Subcutaneous abdominal adipose tissue (tissue), 5 donors: ENCODE measurements around the gene LAMC3.

Experiments used
- H3K27ac ChIP-seq: one replicate; pipeline ENCODE4 v1.7.0; 2013; ENCODE audit warnings: low read depth, mild to moderate bottlenecking, inconsistent platforms, low read length, moderate library complexity
- H3K27me3 ChIP-seq, 5 donors: one replicate each; pipeline ENCODE4 v1.7.0; 2013; ENCODE audit warnings: low read length in 5 of 5, inconsistent platforms in 1 of 5; ENCODE audit not compliant: control insufficient read depth in 5 of 5, insufficient read depth in 4 of 5
- H3K36me3 ChIP-seq, 5 donors: one replicate each; pipeline ENCODE4 v1.7.0; 2013; ENCODE audit warnings: low read length in 5 of 5; ENCODE audit not compliant: control insufficient read depth in 5 of 5, insufficient read depth in 5 of 5
- H3K4me1 ChIP-seq, 5 donors: one replicate each; pipeline ENCODE4 v1.7.0; 2013; ENCODE audit warnings: low read length in 5 of 5, mild to moderate bottlenecking in 3 of 5, moderate library complexity in 1 of 5; ENCODE audit not compliant: control insufficient read depth in 5 of 5, insufficient read depth in 5 of 5
- H3K4me3 ChIP-seq, 5 donors: one replicate each; pipeline ENCODE4 v1.7.0; 2013; ENCODE audit warnings: low read length in 5 of 5, low read depth in 1 of 5
- H3K9ac ChIP-seq, 5 donors: one replicate each; pipeline ENCODE4 v1.7.0; 2013; ENCODE audit warnings: low read length in 5 of 5, mild to moderate bottlenecking in 4 of 5, moderate library complexity in 3 of 5
- H3K9me3 ChIP-seq, 5 donors: one replicate each; pipeline ENCODE4 v1.7.0; 2013; ENCODE audit warnings: low read length in 5 of 5; ENCODE audit not compliant: control insufficient read depth in 5 of 5
- donor health status: healthy.
- donor health status: healthy.
- donor health status: healthy.
- donor health status: healthy.
- donor health status: healthy.

The LAMC3 gene

GRCh38 chr9:131028221-131028884, 19.4 kb downstream of the LAMC3 start:
- H3K9me3 ChIP-seq = no peaks in the 10 kb centered on the region
- no peak overlapping the region for H3K9ac ChIP-seq
- no peaks in the 10 kb centered on the region for H3K36me3 ChIP-seq
- no peak overlapping the region for H3K4me3 ChIP-seq
- H3K27ac ChIP-seq = no peak overlapping the region
- H3K4me1 ChIP-seq = no peaks in the 10 kb centered on the region
- peaks cover 0 to 13% (median 8%) of the 10 kb centered on the region in 5 donors for H3K27me3 ChIP-seq

GRCh38 chr9:131028931-131029573, 20.1 kb downstream of the LAMC3 start:
- peaks cover 0 to 13% (median 13%) of the 10 kb centered on the region in 5 donors for H3K27me3 ChIP-seq
- H3K9me3 ChIP-seq = no peaks in the 10 kb centered on the region
- no peak overlapping the region for H3K4me3 ChIP-seq
- H3K4me1 ChIP-seq = no peaks in the 10 kb centered on the region
- no peak overlapping the region for H3K27ac ChIP-seq
- H3K9ac ChIP-seq = no peak overlapping the region
- H3K36me3 ChIP-seq = no peaks in the 10 kb centered on the region

DNA sequence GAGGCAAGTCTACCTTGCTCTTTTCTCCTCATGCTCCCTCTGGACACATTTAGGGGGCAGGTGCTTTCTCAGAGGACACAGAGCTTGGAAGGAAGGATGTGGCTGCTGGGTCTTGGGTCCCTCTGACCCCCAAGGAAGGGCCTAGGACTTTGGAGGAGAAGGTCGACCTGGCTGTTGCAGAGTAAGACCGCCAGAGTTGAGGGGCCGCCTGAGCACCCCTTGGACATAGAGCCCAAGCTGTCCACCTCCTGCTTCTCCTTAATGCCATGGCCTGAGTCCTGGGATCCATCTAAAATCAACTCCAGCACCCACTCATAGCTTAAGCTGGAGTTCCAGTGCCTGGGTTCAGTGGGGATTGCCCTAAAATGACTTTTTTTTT, 20.6 kb downstream of the LAMC3 start:
- Histone ChIP-seq H3K4me3 (no peak overlapping the region), H3K27ac (no peak overlapping the region), H3K36me3 (no peaks in the 10 kb centered on the region), H3K27me3 (peaks cover 0 to 17% (median 12%) of the 10 kb centered on the region in 5 donors), H3K4me1 (no peaks in the 10 kb centered on the region), H3K9ac (no peak overlapping the region), H3K9me3 (no peaks in the 10 kb centered on the region)

- H3K9ac ChIP-seq = no peak overlapping the region
- H3K4me1 ChIP-seq = no peaks in the 10 kb centered on the region
- H3K9me3 ChIP-seq = no peaks in the 10 kb centered on the region
- H3K27me3 ChIP-seq = peaks cover 0 to 15% (median 8%) of the 10 kb centered on the region in 5 donors
- H3K4me3 ChIP-seq = no peak overlapping the region
- H3K27ac ChIP-seq = no peak overlapping the region
- H3K36me3 ChIP-seq = no peaks in the 10 kb centered on the region
These were observed 21.4 kb downstream of the LAMC3 start for GRCh38 chr9:131030239-131031004.

DNA sequence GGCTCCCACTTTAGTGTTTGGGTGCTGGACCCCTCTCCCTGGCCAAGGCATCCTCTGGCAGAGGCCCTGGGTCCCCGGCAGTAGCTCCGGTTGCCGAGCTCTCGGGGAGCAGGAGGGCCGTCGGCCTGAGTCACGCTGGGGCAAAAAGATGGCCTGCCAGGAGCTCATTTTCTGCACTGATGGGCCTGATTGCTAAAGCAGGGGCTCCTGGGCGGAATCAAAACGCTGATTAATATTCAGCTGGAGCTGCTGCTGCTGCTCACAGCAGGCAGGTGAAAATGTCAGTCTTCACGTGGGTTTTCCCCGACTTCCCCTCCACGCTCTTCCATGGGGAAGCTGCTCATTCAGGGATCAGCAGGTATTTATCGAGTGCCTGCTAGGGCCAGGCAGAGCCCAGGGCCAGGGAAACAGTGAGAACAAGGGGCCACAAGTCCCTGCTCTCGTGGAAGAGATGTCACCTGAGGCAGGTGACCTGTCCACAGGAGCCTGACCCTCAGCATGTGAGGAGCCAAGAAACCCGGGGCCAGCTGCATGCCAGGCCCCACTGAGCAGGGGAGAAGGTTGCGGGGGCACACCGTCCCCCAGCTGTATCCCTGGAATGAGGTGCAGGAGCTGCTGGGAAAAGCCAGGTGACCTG, 22.1 kb downstream of the LAMC3 start:
- Histone ChIP-seq H3K36me3 (no peaks in the 10 kb centered on the region), H3K4me3 (no peak overlapping the region), H3K27ac (no peak overlapping the region), H3K9ac (no peak overlapping the region), H3K4me1 (no peaks in the 10 kb centered on the region), H3K27me3 (peaks cover 0 to 15% (median 7%) of the 10 kb centered on the region in 5 donors), H3K9me3 (no peaks in the 10 kb centered on the region)

- Histone ChIP-seq H3K4me1 (peaks cover 0 to 1% (median 0%) of the 10 kb centered on the region in 5 donors), H3K27me3 (peaks cover 2 to 15% (median 9%) of the 10 kb centered on the region in 5 donors), H3K4me3 (no peak overlapping the region), H3K27ac (no peak overlapping the region), H3K9ac (no peak overlapping the region), H3K9me3 (no peaks in the 10 kb centered on the region), H3K36me3 (no peaks in the 10 kb centered on the region)
These were observed 22.6 kb downstream of the LAMC3 start for GRCh38 chr9:131031642-131032005.

DNA sequence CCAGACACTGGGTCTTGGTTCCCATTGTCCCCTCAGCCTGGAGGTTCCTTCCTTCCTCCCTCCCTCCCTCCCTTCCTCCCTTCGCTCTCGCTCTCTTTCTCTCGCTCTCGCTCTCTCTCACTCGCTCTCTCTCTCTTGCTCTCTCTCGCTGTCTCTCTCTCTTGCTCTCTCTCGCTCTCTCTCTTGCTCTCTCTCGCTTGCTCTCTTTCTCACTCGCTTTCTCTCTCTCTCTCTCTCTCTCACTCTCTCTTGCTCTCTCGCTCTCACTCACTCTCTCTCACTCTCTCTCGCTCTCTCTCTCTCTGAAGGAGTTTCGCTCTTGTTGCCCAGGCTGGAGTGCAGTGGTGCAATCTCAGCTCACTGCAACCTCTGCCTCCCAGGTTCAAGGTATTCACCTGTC, 23.4 kb downstream of the LAMC3 start:
- Histone ChIP-seq H3K36me3 (no peaks in the 10 kb centered on the region), H3K4me3 (no peak overlapping the region), H3K27me3 (peaks cover 4 to 22% (median 14%) of the 10 kb centered on the region in 5 donors), H3K9ac (no peak overlapping the region), H3K27ac (no peak overlapping the region), H3K9me3 (no peaks in the 10 kb centered on the region), H3K4me1 (peaks cover 0 to 9% (median 3%) of the 10 kb centered on the region in 5 donors)

DNA sequence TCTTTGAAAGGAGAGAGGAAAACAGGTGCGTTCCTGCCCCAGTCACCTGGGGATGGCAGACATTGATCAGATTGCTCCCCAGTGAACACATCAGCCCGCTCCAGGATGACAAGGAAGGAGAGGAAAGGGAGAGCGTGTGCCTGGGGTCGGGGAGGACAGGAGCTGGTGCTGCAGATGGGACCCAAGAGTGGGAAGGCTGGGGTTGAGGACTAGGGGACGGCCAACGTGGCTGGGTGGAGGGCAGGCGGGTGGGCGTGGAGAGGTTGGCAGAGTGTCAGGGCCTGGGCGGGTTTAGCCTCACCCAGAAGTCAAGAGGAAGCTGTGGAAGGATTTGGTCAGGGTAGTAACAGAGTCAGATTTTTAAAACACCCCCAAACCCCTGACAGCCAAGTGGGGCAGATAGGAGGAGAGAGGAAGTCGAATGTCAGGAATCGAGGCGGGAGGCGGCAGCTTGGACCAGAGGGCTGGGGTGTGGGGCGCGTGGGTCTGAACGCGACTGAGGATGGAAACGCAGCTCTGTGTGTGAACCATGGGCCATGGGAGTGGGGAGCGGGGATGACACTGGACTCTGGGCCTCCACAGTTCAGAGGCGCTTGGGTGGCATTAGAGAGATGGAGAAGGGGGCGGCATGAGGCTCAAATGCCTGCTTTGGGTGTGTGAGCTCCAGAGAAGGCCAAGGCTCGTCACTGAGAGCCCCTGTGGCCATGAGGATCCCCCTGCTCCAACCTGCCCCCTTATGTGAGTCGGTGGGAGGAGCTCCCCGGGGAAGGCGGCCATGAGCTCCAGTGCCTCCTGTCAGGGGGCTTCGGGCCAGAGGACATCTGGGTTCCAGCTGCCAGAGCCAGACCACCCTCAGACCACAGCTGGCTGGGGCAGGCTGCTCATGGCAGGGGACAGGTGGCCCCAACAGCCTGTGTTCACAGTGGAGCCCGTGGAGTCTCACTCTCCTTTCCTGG, 24.6 kb downstream of the LAMC3 start:
- Histone ChIP-seq H3K9me3 (no peaks in the 10 kb centered on the region), H3K27me3 (peaks cover 4 to 33% (median 19%) of the 10 kb centered on the region in 5 donors), H3K4me3 (no peak overlapping the region), H3K27ac (no peak overlapping the region), H3K36me3 (no peaks in the 10 kb centered on the region), H3K4me1 (peaks cover 0 to 16% (median 3%) of the 10 kb centered on the region in 5 donors), H3K9ac (no peak overlapping the region)

- no peaks in the 10 kb centered on the region for H3K9me3 ChIP-seq
- H3K4me3 ChIP-seq = no peak overlapping the region
- H3K9ac ChIP-seq = no peak overlapping the region
- H3K27ac ChIP-seq = no peak overlapping the region
- H3K27me3 ChIP-seq = peaks cover 7 to 39% (median 24%) of the 10 kb centered on the region in 5 donors
- H3K36me3 ChIP-seq = no peaks in the 10 kb centered on the region
- H3K4me1 ChIP-seq = peaks cover 0 to 16% (median 3%) of the 10 kb centered on the region in 5 donors
These were observed 25.3 kb downstream of the LAMC3 start for GRCh38 chr9:131034268-131034667.
